Adrenal gland (tissue), 12 donors: ENCODE data around the gene PTX4. TPM values are rescaled to one million over a fixed set of nuclear protein-coding genes. Genes with fewer than 3 reads are reported as not detected.
"Not testable (repeated sequence)": the region's sequence is repeated elsewhere in the genome, so short reads cannot be mapped to it uniquely, and the experiment has no call there.

ENCODE experiments used
- DNase-seq, 7 donors: peaks; one replicate each; pipeline ENCODE4 v3.0.0-alpha.2; 2019 to 2020
- H3K27ac ChIP-seq, 5 donors: fragments of 200-600 bp; sonication (generic) in 4 of 5; 1 replicate in 3 of 5; 2 replicates in 2 of 5; pipeline versions ENCODE4 v1.5.1 to v1.8.0; 2016 to 2020; ENCODE audit warnings: mild to moderate bottlenecking in 1 of 5
- H3K27me3 ChIP-seq: fragments of 200-600 bp; 2 replicates; pipeline ENCODE4 v1.8.0; 2021
- H3K36me3 ChIP-seq, 2 donors: fragments of 200-600 bp; replicated peaks in 1 of 2; 1 replicate in 1 of 2; 2 replicates in 1 of 2; pipeline versions ENCODE4 v1.5.1 to v1.8.0; 2018 to 2022
- H3K4me1 ChIP-seq, 2 donors: fragments of 200-600 bp; replicated peaks in 1 of 2; 1 replicate in 1 of 2; 2 replicates in 1 of 2; pipeline versions ENCODE4 v1.5.1 to v1.8.0; 2018 to 2021
- H3K4me3 ChIP-seq, 4 donors: fragments of 200-600 bp; sonication (generic) in 3 of 4; one replicate each; pipeline ENCODE4 v1.5.1; 2016 to 2018
- H3K9me3 ChIP-seq, 3 donors: fragments of 200-600 bp; sonication (generic) in 1 of 3; replicated peaks in 1 of 3; 1 replicate in 2 of 3; 2 replicates in 1 of 3; pipeline versions ENCODE4 v1.5.1 to v1.8.0; 2016 to 2021
- POLR2A ChIP-seq, 2 donors: fragments of 450-650 bp; IDR thresholded peaks; one replicate each; pipeline ENCODE4 v1.6.1; 2017; ENCODE audit warnings: antibody characterized with exemption in 2 of 2, mild to moderate bottlenecking in 2 of 2, moderate library complexity in 1 of 2
- WGBS, 4 donors: extraction: QIAGEN DNeasy Blood & Tissue Kit in 2 of 4; methylation state at CpG; one replicate each; pipeline versions ENCODE4 v1.1.5 to v1.1.7; 2013 to 2017; 5-methylcytosine and 5-hydroxymethylcytosine counted together
- intact Hi-C, 2 donors: fragments of 100-400 bp; cut with DNase I; formaldehyde crosslinking; loops; one replicate each; pipeline versions ENCODE4 v1.14.1 to v1.15.0; 2022 to 2023
- polyA plus RNA-seq, 3 donors: library from polyadenylated mRNA; stranded (reverse); fragments of 200-250 nt in 2 of 3; fragments of 350-450 nt in 1 of 3; fragmentation: Illumina TruSeq in 1 of 3; extraction: RNeasy Lipid Tissue Mini Kit (QIAGEN cat#74804) in 1 of 3; gene quantifications; one replicate each; pipeline ENCODE4 v1.2.3, GENCODE V29; 2013 to 2014
- total RNA-seq, 9 donors: library from RNA; depleted of rRNA in 4 of 9; stranded (reverse); fragments of >200 nt in 4 of 9; fragments of 120-200 nt in 1 of 9; fragmentation: NEBNext Ultra II Directional in 1 of 9; extraction: Animal tissue kit (Norgen Biotek cat#: 25700) in 1 of 9; gene quantifications; one replicate each; pipeline versions ENCODE4 v1.1.0 to v1.2.4, GENCODE V29; 2013 to 2023
- TF ChIP-seq, protein P1 (sequence below), 6 experiments: fragments of 450-650 bp in 4 of 6; fragments of 200-600 bp in 2 of 6; sonication (generic) in 1 of 6; IDR thresholded peaks; 1 replicate in 5 of 6; 2 replicates in 1 of 6; pipeline versions ENCODE4 v1.5.1 to v1.8.0; 2016 to 2021; ENCODE audit warnings: antibody characterized with exemption in 6 of 6, mild to moderate bottlenecking in 2 of 6, moderate library complexity in 1 of 6
- donor health status: healthy with polysubstance abuse.
- donor health status: Bipolar disorder and iron deficiency.
- donor health status: DM: yes; HTN: yes; CAD: no.
- donor health status: DM: no; HTN: no; CAD: no.
- donor health status: DM: no; HTN: no; CAD: no.
- donor health status: DM: yes; HTN: yes; CAD: no.

Gene PTX4
- total and polyA plus RNA-seq, 12 donors, result 0.16 to 1.4 (median 0.57) TPM; not detected in 4

DNA sequence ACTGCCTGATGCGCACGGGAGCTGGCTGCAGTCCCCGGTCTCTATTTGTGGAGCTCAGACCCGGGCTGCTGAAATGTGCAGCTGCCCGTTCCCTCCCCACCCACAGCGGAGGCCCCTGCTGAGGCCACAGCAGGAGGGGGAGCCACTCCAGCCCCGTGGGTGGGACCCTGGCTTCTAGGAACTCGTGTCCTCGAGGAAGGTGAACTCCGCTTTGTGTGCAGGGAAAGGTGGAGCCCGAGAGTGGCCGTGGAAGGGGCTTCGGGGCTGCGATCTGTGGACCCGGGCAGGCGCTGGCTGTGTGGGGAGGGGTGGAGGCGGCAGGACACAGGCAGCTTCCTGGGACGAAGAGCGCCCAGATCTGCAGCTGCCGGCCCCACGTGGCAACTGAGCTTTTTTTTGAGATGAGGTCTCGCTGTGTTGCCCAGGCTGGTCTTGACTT lies 47.3 kb downstream of the PTX4 start:
- H3K27me3 ChIP-seq, result no peaks in the 10 kb centered on the region
- no peak overlapping the region for H3K4me3 ChIP-seq
- intact Hi-C loops, result no loop called here
- no peak overlapping the region for H3K27ac ChIP-seq
- peaks cover 0 to 12% of the 10 kb centered on the region in 2 donors for H3K36me3 ChIP-seq
- DNase-seq, result no peak
- no peak for TF ChIP-seq POLR2A (IDR thresholded peaks at IDR 0.05)
- H3K4me1 ChIP-seq, result no peaks in the 10 kb centered on the region
- WGBS, 4 donors, result 81 to 92% (median 86%) methylated on average over 13 to 22 of the region's 22 CpGs
- no peaks in the 10 kb centered on the region for H3K9me3 ChIP-seq

DNA sequence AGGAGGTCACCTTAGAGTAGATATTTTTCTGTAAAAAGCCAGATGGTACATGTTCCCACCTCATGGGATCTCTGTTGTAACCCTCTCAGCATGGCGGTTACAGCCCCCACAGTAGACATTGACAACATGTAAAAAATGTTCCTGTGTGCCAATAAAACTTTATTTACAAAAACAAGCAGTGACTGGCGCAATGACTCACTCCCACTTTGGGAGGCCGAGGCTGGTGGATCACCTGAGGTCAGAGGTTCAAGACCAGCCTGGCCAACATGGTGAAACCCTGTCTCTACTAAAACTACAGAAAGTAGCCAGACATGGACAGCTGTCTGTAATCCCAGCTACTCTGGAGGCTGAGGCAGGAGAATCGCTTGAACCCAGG lies 49.1 kb downstream of the PTX4 start:
- H3K9me3 ChIP-seq, DNase-seq, intact Hi-C loops, H3K4me1 ChIP-seq, H3K36me3 ChIP-seq, H3K27me3 ChIP-seq, H3K4me3 ChIP-seq, H3K27ac ChIP-seq: not testable (repeated sequence)
- 93 to 98% (median 95%) methylated on average over 4 of the region's 4 CpGs for WGBS, 4 donors

DNA sequence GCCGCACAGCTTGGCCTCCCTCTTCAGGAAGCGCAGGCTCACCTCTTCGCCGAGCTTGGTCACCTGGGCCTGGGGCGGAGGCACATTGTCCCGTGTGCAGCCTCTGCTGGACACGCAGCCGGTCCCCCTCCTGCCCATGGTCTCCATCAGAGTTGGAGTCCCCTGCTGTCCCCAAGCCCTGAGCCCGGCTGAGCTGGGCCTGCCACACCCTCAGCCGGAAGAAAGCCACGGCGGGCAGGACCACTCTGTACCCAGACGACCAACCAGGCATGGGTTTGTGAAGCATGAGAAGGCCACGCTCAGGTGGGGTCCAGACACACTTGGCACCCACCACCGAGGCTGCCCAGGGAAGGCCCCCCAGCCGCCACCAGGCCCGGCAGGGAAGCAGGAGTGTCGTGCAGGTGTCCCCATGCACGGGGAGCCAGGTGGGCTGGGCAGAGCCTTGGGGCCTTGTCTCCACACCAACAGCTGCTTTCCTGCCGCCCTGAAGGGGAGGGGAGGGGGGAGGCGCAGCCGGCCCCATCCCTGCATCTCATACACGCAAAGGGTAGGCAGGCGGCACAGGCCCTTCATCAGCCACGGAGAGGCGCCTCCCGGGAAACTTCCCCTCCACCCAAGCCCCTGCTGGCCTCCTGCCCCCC lies 49.6 kb downstream of the PTX4 start:
- intact Hi-C loops, result no loop called here
- 86 to 91% (median 88%) methylated on average over 7 to 27 of the region's 27 CpGs for WGBS, 4 donors
- DNase-seq, result no peak
- Histone ChIP-seq H3K4me3 (no peak overlapping the region), H3K9me3 (no peaks in the 10 kb centered on the region), H3K27me3 (no peaks in the 10 kb centered on the region), H3K36me3 (no peaks in the 10 kb centered on the region), H3K4me1 (no peaks in the 10 kb centered on the region), H3K27ac (no peak overlapping the region)
- TF ChIP-seq, protein P1, sequence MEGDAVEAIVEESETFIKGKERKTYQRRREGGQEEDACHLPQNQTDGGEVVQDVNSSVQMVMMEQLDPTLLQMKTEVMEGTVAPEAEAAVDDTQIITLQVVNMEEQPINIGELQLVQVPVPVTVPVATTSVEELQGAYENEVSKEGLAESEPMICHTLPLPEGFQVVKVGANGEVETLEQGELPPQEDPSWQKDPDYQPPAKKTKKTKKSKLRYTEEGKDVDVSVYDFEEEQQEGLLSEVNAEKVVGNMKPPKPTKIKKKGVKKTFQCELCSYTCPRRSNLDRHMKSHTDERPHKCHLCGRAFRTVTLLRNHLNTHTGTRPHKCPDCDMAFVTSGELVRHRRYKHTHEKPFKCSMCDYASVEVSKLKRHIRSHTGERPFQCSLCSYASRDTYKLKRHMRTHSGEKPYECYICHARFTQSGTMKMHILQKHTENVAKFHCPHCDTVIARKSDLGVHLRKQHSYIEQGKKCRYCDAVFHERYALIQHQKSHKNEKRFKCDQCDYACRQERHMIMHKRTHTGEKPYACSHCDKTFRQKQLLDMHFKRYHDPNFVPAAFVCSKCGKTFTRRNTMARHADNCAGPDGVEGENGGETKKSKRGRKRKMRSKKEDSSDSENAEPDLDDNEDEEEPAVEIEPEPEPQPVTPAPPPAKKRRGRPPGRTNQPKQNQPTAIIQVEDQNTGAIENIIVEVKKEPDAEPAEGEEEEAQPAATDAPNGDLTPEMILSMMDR (IDR thresholded peaks at IDR 0.05), result no peak
- no peak for TF ChIP-seq POLR2A (IDR thresholded peaks at IDR 0.05)

DNA sequence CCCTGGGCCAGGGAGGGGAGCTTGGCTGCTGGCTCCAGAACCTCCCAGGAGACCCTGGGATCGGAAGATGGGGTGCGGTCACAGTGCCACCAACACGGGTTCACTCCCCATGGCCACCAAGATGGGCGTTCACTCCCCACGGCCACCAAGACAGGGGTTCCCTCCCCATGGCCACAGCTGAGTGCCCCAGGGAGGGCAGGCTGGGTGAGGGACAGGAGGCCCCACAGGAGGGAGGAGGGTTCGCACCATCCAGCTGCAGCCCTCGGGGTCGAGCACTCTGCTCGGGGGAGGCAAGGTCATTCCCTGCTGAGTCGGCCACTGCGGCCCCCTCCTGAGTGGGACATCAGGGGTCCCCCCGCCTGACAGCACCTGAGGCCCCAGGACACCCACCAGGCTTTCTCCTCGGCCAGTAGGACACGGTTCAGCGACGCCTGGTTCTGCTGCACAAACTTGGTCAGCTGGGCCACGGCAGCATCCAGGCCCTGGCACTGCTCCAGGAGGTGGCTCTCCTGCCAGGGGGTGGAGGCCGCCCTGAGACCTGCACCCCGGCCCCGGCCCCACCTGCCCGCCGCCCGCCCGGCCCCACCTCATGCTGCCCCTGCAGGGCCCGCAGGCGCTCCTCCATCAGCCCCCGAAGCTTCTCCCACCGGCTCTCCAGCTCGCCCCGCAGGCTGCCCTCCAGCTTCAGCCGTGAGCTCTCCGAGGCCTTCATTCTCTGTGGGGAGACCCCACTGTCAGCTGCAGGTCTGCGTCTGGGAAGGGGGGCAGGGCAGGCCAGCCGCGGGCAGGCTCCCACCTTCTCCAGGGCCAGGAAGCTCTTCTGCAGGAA lies 50.3 kb downstream of the PTX4 start:
- Histone ChIP-seq H3K9me3 (no peaks in the 10 kb centered on the region), H3K27me3 (no peaks in the 10 kb centered on the region), H3K36me3 (no peaks in the 10 kb centered on the region), H3K27ac (no peak overlapping the region), H3K4me3 (no peak overlapping the region), H3K4me1 (no peaks in the 10 kb centered on the region)
- DNase-seq, result no peak
- WGBS, 4 donors, result 60 to 84% (median 81%) methylated on average over 1 to 35 of the region's 35 CpGs
- TF ChIP-seq, protein P1 (IDR thresholded peaks at IDR 0.05), result no peak
- TF ChIP-seq POLR2A (IDR thresholded peaks at IDR 0.05), result no peak
- intact Hi-C loops, result no loop called here

DNA sequence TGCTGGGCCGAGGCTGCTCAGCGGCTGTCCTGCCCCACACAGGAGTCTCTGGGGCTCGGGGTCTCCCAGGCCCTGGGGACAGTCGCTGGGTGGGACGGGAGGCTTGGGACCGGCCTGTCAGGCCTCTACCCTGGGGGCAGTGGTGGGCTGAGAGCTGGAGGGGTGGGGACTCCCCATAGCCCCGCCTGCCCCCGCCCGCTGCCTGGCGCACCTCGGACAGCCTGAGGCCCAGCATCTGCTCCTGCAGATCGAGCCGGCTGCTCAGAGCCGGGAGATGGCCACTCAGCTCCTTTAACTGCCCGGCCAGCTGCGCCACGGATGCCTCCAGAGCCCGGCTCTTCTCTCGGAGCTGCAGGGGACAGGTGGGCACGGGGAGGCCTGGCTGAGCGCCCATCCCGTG lies 51.1 kb downstream of the PTX4 start:
- no peaks in the 10 kb centered on the region for H3K27me3 ChIP-seq
- H3K36me3 ChIP-seq, result no peaks in the 10 kb centered on the region
- TF ChIP-seq POLR2A (IDR thresholded peaks at IDR 0.05), result no peak
- TF ChIP-seq, protein P1 (IDR thresholded peaks at IDR 0.05), result no peak
- no peak overlapping the region for H3K4me3 ChIP-seq
- intact Hi-C loops, result no loop called here
- no peak for DNase-seq
- no peak overlapping the region for H3K27ac ChIP-seq
- H3K9me3 ChIP-seq, result no peaks in the 10 kb centered on the region
- WGBS, 4 donors, result 84 to 92% (median 90%) methylated on average over 10 to 22 of the region's 22 CpGs; no CpG with 5 or more reads in 1 of the 4 donors
- no peaks in the 10 kb centered on the region for H3K4me1 ChIP-seq
